Stimulated activated CD8-positive, alpha-beta memory T cell treated with anti-CD3 and anti-CD28 coated beads, Interleukin-2, amount 100 ng/mL, for 48 hours (primary cell): ENCODE measurements around the gene RNF225.
A peak's percentile ranks its signal among the peaks of the same experiment; 100 is the strongest.
"Not testable (repeated sequence)": the region's sequence is repeated elsewhere in the genome, so short reads cannot be mapped to it uniquely, and the experiment has no call there.

Experiments used
- DNase-seq, 2 donors: peaks; one replicate each; pipeline ENCODE4 v3.0.0-alpha.2; 2020; ENCODE audit warnings: low read depth in 2 of 2

RNF225 gene

DNA sequence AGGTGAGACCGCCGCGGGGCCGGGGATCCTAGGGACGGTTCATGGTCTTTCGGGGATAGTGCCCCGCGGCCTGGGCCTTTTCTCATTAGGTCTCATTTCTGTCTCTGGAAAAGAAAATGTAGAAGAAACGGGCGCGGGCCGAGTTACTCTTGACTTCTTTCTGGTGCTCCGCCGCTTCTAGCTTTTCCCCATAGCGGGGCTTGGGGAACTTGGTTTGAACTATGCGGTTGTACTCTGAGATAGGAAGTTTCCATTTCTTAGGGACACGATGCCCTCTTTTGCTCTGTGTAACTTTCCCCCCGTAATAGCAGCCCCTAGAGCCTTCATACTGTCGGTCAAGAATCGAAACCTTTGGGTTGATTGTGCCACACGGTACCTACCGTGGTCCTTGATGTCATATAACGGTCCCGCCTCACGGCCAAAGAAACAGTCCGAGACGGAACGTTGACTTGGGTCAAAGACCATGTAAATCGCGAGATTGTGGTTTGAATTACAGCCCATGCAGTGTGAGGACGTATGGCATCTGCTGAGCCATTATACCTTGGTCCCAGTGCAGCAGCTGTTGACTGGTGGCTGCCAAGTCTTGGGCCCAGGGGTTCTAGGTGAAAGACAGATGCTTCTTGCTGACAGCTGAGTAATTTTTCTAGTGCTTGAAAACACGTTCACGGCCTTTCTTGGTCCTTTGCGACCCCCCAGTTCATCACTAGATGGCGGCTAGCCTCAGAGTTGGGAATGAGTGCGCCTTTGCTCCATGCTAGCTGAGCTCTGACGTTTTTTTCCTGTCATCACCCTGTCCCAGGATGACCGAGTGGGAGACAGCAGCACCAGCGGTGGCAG, 7.9 kb upstream of the RNF225 start:
- DNase-seq, result no peak

DNA sequence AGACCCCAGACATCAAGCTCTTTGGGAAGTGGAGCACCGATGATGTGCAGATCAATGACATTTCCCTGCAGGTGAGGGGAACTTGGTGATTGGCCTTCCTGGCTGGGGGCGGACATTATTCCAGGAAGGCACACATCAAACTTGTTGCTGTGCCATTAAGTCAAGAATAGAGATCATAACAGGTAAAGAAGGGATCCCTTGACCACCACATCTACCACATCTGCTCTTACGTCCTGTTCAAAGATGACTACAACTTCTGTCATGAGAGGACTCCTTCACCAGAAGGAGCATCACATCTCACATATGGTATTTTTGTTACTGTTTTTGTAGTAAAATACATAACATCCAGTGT, 7.3 kb upstream of the RNF225 start:
- no peak for DNase-seq

DNA sequence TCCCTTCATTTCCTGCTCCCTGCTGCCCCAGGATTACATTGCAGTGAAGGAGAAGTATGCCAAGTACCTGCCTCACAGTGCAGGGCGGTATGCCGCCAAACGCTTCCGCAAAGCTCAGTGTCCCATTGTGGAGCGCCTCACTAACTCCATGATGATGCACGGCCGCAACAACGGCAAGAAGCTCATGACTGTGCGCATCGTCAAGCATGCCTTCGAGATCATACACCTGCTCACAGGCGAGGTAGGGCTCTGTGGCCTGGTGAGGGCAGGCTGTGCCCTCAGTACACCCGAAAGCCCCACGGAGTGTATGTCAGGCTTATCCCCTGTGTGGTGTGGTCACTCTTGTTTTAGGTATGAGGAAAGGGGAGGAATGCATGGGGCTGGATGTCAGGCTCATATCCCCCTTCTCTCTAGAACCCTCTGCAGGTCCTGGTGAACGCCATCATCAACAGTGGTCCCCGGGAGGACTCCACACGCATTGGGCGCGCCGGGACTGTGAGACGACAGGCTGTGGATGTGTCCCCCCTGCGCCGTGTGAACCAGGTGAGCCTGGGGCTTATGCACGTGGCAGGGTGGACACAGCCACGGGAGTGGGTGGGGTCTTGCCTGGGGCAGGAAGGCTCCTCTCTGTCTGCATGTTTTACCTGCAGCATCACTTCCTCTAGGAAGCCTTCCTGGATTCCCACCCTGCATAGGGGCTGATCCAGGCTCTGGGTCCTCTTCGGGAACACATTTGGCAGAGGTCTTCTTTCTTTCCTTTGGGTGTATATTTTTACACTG, 2.3 kb upstream of the RNF225 start:
- DNase-seq, result no peak

DNA sequence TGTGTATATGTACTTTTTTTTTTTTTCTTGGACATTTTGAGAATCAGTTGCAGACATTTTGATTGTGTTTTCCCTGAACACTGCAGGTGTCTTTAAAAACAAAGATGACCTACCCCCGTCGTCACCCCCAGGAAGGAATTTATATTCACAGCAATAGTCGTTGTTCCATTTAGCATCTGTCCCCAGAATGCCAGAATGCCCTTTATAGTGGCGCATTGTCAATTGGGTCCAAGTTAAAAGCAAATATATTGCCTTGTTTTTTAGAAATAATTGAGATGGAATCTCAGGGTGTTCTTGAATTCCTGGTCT, 1.8 kb upstream of the RNF225 start:
- DNase-seq, result no peak

DNA sequence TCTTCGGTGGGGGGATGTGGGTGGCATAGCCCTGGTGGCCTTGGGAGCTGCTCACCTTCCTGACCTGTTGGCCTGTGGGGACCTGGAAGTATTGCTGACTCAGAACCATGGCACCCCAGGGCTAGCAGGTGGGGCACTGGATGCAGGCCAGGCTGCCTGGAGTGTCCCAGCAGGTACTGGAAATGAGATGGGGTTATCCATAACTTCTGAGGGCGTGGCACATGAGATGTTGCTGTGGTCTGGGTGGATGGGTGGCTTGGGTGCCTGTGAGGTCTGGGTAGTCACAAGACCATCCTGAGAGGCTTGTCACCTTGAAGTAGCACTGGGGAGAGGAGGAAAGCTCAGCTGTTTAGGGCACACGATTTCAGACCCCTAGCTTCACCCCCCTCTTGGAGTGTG, 636 bp upstream of the RNF225 start:
- DNase-seq, result no peak

DNA sequence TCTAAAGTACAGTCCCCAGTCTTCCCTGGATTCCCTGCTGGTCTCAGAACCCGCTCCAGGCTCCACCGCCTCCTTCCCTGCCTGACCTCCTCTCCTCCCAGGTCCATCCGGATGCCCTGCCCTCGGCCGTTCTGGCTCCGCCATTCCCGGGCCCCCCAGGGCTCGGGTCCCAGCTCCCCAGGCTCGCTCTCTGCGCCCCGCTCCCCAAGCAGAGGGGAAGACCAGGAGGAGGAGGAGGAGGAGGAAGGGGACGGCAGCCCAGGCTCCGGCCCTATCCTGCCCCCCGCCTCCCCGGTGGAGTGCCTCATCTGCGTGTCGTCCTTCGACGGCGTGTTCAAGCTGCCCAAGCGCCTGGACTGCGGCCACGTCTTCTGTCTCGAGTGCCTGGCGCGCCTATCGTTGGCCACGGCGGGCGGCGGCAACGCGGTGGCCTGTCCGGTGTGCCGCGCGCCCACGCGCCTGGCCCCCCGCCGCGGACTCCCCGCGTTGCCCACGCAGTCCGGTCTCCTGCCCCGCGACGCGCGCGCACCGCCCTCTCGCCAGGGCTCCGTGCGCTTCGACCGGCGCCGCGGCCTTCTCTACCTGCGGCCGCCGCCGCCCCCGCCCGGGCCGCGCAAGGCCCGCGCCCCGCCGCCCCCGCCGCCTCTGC, 647 bp downstream of the RNF225 start:
- no peak for DNase-seq

DNA sequence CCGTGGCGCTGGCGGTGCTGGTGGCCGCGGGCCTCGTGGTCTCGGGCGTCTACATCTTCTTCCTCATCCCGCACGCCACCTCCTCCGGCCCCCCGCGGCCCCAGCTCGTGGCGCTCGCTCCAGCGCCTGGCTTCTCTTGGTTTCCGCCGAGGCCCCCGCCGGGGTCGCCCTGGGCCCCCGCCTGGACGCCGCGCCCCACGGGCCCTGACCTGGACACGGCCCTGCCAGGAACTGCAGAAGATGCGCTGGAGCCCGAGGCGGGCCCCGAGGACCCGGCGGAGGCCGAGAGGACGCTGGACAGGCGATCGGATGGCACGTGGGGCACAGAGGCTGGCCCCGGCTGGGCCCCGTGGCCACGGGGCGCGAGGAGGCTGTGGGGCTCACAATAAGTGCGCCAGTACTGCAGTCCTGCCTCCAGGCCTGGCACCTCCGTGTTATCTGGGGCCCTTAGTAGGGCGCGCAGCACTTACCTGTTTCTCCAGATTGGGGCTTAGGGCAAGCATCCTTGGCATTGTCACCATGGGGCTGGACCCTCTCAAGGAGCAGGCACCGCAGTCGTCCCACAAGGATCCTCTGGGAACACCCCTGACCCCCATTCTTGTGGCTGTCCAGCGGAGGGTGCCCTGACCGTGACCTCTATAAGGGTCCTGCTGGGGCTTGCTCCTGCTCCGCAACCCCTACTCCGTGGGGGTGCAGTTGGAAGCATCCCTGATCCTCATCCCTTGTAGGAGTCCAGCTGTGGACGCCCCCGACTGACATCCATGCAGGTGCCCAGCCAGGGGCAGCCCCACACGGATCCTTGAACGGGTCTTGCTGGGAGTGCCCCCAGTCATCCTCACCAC, 1.5 kb downstream of the RNF225 start:
- DNase-seq, result no peak

DNA sequence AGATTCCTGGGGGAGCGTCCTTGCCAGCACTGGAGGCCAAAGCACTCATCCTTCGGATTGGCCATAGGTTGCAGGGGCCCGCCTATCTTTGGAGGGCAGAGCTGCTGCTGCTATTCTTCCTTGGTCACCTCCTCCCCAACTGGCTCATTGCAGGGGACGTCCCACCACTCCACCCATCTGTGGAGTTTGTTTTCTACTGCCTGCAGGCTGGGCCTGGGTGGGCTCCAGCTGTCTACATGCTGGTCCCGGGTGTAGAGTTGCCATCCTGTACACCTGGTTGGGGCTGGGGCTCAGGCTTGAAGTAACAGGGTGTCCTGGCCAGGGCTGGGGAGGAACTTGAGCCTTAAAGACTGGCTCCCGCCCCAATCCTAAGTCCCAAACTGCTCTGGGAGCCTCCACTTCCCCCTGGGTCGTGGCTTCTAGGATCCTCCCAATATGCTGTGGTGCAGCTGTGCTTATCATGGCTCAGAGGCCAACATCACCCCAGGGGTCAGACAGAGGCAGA, 2.1 kb downstream of the RNF225 start:
- DNase-seq, result no peak

DNA sequence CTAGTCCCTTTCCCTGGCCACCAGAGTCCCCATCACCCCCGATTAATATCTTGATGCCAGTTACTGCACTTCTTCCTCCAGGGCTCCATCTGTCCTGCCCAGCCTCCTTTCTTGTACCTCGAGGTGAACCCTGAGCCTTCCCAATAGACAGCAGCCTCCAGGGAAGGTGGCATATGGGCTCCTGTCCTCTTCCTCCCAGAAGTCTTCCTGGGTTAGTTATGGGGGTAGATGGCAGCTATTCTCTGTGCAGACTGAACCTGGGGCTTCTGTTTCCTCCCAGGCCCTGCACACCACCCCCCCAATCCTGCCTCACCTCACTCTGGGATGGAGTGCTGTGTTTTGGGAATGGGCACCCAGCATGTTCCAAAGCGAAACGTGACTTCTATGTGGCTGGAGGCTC, 2.6 kb downstream of the RNF225 start:
- DNase-seq, result no peak

DNA sequence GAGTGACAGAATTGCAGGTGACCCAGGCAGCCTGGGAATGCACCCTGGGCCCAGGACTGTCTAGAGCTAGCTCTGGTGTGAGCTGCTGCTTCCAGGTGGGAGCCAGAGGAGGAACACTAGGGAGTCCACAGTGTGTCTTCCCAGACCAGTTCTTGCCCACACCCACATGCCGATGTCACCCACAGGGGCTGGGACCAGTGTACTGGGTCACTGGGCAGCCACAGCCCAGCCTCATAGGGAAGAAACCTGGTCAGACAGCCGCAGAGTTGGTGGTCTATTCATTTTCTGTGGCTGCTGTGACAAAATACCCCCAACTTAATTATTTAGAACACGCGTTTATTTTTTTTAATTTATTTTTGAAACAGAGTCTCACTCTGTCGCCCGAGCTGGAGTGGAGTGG, 3.1 kb downstream of the RNF225 start:
- DNase-seq, result no peak

DNA sequence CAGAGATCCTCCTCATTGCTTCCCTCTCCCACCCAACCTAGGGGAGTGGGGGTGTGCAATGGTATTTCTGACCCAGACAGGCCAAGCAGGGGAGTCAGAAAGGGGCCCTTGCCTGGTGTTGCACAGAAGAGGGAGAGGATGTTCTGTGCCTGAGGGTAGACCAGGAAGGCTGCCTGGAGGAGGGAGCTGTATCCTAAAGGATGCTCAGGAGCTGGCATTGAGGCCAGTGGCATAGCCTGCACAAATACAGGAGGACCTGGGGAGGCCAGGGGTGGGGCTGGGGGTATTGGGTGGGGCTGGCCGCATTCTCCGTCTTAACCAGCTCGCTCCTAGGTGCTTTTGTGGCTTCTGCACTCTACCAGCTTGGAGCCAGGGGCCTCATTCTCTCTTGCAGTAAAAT, 4.4 kb downstream of the RNF225 start:
- DNase-seq, result no peak

DNA sequence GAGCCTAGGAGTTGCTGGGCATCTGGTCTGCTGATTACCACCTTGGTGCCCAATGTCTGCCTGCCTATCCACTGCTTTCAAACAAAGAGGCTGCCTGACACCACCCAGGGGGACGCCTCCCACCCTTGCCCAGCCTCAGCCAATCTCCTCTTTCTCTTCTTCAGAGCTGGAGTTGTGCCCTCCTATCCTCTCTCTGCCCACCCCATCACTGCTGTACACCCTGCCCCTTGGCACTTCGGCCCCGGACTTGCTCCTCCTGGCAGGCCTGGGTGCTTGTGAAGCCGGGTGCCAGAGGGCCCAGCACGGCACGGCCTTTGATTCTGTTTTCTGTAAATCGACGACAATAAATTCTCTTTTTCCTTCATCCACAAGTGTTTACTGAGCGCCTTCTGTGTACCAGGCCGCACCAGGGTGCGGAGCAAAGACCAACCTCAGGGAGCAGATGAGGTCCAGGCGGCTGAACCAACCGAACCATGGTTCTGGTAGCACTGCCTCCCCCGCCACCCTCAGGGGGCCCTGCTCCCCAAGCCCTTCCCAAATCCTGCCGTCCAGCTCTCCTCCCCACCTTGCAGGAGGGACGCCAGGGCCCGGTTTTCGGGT, 5.0 kb downstream of the RNF225 start:
- DNase-seq, result no peak

DNA sequence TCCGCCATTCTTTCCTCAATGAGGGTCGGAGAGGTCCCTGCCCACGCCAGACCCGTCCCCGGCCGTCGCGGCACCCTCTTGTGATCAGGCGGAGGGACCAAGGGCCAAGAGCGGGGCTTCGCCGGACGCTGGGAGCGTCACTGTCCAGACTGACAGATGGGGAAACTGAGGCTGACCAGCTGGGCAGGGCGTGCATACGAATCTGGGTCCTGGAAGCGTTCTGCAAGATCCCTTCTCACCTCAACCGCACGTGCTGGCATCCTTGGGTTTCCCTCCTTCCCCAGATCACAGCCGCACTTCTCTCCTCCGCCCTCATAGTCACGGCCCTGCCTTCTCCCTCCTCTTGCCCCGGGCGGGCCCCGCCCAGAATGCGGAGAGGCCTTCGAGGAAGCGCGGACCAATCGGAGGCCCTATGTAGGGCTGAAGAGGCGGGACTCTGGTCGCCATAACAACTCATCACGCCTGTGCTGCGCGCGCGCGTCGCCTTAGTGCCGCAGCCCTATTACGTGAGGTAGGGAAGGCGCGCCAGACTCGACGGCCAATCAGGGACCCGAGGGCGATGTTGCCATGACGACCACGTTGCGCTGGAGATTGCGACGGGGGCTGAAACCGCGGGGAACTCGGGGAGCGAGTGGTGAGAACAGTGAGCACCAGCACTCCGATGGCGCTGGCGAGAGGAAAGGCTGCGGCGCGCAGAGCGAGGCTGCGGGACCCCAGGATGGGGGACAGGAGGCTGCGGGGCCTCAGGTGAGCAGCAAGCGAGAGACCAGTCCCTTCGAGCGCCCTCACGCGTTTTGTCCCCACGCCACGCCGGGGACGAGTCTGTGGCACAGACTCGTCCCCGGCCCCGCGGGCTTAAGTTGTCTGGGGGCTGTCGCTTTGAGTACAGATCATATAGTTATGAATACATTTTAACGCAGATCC, 5.7 kb downstream of the RNF225 start:
- DNase-seq, result peak; percentile 98

DNA sequence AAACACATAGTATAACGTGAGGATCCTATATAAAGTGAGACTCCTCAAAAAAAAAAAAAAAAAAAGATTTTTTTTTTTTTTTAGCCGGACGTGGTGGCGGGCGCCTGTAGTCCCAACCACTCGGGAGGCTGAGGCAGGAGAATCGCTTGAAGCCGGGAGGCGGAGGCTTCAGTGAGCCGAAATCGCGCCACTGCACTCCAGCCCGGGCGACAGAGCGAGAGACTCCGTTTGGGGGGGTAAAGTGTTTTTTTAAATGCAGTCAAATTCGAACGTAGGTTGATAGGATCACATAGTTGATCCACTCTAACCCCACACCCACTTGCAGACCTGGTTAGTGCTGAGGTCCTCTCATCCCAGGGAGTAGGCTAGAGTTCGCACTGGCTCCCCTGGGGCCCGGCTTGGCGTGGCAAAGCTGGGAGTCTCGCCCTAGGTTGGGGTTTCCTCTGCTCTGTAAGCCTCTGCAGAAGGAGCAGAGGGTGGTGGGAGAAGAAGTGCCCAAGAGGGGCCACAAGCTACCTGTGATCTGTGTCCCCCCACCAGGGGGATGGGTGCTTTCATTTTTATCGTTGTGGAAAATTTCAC, 6.5 kb downstream of the RNF225 start:
- DNase-seq, result no peak

DNA sequence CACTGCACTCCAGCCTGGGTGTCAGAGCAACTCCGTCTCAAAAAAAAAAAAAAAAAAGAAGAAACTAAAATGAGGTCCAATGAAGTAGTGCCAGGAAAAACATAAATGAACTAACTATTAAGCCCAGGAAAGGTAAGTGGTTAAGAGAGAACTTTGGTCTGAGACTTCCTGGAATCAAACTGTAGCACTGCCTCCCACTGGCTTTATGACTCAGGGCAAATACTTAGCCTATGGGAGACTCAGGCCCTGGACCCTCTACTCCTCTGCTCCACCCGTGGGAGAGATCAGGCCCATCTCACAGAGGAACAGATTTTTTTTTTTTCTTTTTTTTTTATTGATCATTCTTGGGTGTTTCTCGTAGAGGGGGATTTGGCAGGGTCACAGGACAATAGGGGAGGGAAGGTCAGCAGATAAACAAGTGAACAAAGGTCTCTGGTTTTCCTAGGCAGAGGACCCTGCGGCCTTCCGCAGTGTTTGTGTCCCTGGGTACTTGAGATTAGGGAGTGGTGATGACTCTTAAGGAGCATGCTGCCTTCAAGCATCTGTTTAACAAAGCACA, 8.5 kb downstream of the RNF225 start:
- DNase-seq, result not testable (repeated sequence)

DNA sequence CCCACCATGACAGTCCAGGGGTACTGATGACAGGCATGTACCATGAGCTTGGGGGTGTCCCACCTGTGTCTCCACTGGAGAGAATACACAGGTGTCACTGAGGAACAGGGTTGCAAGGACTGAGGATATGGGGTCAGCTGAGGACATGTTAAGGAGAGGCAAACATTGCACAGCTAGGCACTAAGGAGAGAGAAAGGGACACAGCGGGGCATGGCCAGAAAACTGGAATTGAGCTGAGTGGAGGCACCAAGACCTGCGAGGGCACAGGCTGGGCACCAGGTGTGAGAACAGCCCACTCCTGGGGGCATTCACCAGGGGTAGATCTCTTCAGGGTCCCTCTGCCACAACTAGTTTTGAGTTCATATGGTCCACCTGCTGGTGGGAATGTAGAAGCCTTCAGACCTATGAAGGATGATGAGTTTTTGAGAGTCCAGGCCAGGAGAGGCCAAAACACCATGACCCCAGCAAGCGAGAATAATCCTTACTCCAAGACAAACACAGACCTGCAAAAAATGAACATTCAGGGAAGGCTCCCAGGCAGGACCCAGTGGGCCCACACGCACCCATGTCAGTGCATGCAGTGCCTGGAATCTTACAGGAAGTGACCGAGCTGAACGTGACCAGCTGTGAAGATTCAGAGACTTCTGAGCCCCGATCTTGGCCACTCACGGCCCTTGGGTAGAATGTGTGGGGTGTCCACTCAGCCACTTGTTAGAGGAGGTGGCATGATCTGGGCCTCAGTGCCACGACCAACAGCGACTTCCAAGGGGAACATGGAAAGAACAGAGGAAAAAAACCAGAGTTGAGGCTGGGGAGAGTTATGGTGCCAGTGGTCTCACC, 11.6 kb downstream of the RNF225 start:
- DNase-seq, result no peak

DNA sequence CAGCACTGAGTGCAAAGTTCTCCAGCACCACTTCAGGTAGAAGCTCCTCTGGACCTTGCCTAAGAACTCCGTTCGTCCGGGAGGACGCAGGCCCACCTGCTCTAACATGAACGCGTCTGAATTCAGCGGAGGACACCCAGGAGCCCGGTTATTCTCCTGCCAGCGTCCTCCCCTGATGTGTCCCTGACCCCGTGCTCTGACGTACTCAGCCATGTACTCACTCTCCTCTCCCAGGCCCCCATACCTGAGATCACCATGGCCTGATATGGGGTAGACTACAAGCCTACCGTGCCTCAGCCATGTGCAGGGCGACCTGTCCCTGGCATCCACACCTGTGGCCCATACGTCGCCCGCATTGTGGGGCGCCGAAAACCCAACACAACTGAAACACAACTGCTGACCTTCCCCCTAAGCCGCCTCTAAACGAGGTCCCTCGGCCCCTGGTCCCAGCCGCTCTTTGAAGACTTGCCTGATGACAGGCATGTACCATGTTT, 12.2 kb downstream of the RNF225 start:
- DNase-seq, result no peak

DNA sequence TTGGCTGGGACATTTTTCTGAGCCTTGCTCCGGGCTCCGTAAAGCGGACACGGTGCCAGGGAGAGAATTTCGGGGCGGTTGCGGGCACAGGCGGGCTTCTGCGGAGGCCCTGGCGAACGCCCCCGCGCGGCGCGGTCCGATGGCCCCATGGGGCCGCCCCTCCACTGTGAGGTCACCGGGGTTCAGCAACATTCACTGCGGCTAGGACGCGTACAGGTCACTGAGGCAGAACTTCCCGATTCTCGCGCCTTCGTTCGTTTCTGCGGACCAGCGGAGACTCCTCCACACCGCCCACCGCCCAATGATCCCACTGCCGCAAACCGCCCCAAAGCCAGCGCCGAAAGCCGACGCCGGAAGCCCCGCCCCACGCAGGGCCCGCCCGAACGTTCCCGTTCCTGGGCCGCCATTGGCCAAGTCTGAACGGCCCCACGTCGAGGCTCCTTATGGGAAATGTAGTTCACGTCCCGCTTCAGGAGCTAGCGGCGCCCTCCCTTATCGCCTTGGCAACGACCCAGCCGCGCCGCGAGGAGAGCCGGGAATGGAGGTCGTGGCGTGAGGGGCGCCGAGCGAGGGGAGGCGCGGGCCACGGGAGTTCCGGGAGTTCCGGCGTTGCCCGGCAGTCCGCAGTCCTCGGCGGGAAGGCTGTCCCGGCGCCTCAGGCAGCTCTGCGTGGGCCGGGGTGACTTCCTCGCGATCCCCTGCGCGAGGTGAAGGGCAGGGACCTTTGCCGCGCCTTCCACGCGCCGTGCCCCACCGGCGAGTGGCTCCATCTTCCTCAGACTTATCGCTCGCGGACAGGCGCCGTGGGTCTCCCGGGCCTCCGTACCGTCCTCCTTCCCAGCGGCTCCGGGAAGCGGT, 12.9 kb downstream of the RNF225 start, which contains the start of gene ZNF584:
TSS of gene ZNF584 (plus strand) at position 498 of the 858 bp plus-strand sequence. CDS start 499 bp downstream, outside the sequence.
- DNase-seq, result peak; percentile 93 to 95
